Fibroblast of pulmonary artery (primary cell): Measurements from ENCODE around the gene TOMM7.
"Not testable (repeated sequence)": the region's sequence is repeated elsewhere in the genome, so short reads cannot be mapped to it uniquely, and the experiment has no call there.

Experiments
- DNase-seq: peaks from one replicate; pipeline ENCODE4 v3.0.0-alpha.2; 2010; ENCODE audit warnings: low read depth
- H3K4me3 ChIP-seq: replicated peaks from 2 replicates; pipeline ENCODE4 v1.5.1; 2011; ENCODE audit warnings: low read depth, mild to moderate bottlenecking, control low read depth, low read length, moderate library complexity
- TF ChIP-seq, protein P1 (sequence below): IDR thresholded peaks from 2 replicates; pipeline ENCODE4 v1.5.1; 2011; ENCODE audit warnings: mild to moderate bottlenecking, control low read depth, low read length, inconsistent platforms; ENCODE audit errors: missing control alignments

Gene TOMM7

DNA sequence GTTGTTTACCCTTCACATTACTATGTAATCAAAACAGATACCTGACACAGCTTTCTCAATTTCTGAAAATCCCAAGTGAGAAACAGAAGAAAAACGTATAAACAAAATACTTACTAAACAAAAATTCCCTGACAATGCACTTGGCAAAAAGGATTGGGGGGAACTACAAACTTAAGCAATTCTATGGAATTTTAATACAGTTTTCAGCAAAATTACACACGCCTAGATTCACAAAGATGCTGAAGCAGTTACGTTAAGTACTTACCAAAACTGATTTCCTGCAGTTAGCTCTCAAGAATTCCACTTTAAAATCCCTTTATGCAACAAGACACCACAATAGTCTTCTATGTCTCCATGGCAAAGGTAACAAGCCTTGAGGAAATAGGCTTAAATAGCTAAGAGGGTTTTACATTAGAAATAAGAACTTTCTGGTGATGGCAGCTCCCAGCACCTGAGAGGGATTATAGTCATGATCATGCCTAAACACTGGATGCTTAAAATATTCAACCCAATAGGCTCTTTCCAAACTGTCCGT is 10.8 kb downstream of the TOMM7 start:
- no peak overlapping the region for H3K4me3 ChIP-seq
- DNase-seq, result no peak
- TF ChIP-seq, protein P1, sequence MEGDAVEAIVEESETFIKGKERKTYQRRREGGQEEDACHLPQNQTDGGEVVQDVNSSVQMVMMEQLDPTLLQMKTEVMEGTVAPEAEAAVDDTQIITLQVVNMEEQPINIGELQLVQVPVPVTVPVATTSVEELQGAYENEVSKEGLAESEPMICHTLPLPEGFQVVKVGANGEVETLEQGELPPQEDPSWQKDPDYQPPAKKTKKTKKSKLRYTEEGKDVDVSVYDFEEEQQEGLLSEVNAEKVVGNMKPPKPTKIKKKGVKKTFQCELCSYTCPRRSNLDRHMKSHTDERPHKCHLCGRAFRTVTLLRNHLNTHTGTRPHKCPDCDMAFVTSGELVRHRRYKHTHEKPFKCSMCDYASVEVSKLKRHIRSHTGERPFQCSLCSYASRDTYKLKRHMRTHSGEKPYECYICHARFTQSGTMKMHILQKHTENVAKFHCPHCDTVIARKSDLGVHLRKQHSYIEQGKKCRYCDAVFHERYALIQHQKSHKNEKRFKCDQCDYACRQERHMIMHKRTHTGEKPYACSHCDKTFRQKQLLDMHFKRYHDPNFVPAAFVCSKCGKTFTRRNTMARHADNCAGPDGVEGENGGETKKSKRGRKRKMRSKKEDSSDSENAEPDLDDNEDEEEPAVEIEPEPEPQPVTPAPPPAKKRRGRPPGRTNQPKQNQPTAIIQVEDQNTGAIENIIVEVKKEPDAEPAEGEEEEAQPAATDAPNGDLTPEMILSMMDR, result no peak

DNA sequence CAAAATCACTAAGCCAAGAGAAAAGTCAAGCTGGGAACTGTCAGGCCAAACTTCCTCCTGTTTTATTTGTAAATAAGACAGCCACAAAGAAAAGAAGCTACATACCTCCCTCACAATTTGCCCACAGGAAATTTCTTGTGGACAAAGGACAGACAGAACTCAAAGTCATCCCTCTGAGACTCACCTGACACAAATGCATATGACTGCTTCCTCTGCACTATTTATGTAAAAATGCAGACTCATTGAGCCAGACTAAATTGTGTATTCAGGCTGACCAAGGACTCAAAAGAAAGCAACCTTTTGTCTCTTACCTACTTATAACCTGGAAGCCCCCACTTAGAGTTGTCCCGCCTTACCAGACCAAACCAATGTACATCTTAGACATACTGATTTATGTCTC is 11.8 kb downstream of the TOMM7 start:
- TF ChIP-seq, protein P1, result no peak
- H3K4me3 ChIP-seq, result no peak overlapping the region
- no peak for DNase-seq

DNA sequence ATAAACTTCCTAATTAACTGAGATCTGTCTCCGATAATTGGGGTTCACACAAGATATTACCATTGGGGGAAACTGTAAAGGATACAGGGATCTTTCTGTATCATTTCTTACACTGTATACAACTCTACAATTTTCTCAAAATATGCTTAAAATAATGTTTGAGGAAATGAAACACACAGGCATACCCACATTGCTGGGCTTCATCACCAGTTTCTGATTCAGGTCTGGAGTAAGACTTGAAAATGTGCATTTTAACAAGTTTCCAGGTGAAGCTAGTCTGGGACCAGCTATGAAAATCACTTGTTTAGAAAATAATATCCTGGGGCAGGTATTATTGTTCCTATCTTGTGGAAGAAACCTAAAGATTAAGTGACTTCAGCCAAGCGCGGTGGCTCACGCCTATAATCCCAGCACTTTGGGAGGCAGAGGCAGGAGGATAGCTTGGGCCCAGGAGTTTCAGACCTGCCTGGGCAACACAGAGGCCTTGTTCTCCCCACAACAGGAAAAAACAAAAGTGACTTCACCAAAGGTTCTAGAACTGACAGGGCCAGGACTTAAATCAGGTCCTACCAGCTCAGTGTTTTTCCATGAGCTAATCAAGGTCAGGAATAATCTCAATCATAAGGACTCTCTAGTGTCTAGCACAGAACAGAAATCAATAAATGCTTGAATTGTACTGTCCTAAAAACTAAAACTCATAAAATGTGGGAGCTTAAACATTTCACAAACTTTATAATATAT is 12.6 kb downstream of the TOMM7 start:
- no peak for DNase-seq
- TF ChIP-seq, protein P1, result no peak
- H3K4me3 ChIP-seq, result no peak overlapping the region

DNA sequence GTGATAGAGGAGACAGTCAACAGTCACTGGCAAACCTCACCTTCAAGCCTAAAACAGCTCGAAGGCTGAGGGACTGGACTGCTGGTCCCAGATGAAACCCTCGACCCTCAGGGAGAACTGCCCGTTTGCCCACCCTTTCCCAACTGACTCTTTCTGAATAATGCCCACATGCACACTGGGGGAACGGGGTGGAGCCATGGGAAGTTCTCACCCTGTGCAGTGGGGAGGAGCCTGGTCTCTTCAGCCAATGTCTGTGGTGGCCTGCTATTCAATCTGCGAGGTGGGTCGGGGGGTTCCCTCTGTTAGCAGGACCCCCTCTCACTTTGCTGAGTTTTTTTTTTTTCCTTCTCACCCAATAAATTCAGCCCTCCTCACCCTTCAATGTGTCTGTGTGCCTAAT is 14.5 kb downstream of the TOMM7 start:
- H3K4me3 ChIP-seq, result no peak overlapping the region
- TF ChIP-seq, protein P1, result no peak

DNA sequence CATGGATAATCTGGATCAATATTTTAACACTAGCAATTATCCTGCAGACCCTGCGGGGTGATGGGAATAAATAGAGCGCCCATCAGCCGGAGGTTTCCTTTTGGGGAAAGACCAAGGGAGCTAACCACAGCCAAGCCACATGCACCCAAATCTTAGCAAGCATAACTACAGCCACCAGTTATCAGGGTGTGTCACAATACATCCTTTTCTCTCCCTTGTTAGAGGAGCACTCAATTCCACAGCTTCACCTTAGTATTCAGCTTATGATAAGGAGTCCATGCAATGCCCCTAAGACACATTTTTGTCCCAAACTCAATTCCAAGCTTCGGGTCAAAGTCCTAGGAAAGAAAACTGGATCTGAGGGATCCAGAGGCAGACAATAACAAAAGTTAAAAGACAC is 15.9 kb downstream of the TOMM7 start:
- no peak for DNase-seq
- TF ChIP-seq, protein P1, result no peak
- H3K4me3 ChIP-seq, result no peak overlapping the region

More for the DNA sequence above, 14.5 kb downstream of the TOMM7 start:
- DNase-seq, result no peak

DNA sequence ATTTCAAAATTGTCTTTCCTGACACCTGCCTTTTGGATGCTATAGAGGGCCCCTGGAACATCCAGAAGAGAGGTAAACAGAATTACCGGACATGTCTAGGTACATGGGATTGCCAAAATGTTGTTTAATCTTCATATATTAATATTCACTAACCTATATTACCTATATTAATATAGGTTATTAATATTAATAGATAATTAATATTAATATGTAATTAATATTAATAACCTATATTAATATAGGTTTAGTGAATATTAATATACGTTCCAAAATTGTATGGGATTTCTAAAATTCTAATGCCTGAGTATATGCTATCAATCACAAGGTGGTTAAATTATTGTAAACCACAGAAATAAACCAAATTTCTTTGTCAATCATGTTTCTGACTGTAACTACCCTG is 17.4 kb downstream of the TOMM7 start:
- no peak overlapping the region for H3K4me3 ChIP-seq
- DNase-seq, result no peak
- TF ChIP-seq, protein P1, result no peak

DNA sequence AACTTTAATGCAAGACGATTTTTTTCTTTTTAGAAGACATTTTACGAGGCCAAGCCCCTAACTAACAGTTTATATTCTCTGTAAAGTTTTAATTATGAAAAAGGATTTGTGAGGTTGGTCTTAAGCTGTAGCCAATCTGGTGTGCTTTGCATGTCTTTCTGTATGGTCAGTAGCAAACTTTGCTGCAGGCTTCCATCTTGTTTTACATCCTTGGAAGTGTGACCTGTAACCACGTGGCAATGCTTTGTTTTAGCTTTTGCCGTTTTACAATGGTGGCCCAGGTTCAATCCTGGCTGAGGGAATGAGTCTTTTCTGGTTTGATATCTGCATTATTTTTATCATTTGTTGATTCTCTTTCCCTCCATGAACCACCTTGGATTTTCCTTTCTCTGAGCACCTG is 19.8 kb downstream of the TOMM7 start:
- not testable (repeated sequence) for H3K4me3 ChIP-seq, DNase-seq
